GM06990 (cell line): ENCODE measurements around the gene ABCC10.
"Not testable (repeated sequence)": the region's sequence is repeated elsewhere in the genome, so short reads cannot be mapped to it uniquely, and the experiment has no call there.

Experiments
- DNase-seq: peaks from one replicate; pipeline ENCODE4 v3.0.0-alpha.2; 2011; ENCODE audit not compliant: insufficient read length; ENCODE audit errors: extremely low read depth
- H3K27me3 ChIP-seq: replicated peaks from 2 replicates; pipeline ENCODE4 v1.6.0; 2011; ENCODE audit warnings: low read length; ENCODE audit not compliant: control insufficient read depth, insufficient read depth
- H3K36me3 ChIP-seq: 2 replicates; pipeline ENCODE4 v1.5.1; 2011; ENCODE audit warnings: low read length; ENCODE audit not compliant: control insufficient read depth, insufficient read depth
- H3K4me3 ChIP-seq: replicated peaks from 2 replicates; pipeline ENCODE4 v1.5.1; 2011; ENCODE audit warnings: low read depth, mild to moderate bottlenecking, control low read depth, low read length
- CTCF ChIP-seq: IDR thresholded peaks from 2 replicates; pipeline ENCODE4 v1.5.1; 2011; ENCODE audit warnings: low read length, control low read depth, mild to moderate bottlenecking, inconsistent platforms; ENCODE audit not compliant: insufficient read depth, poor library complexity, severe bottlenecking

The ABCC10 gene

GRCh38 chr6:43386492-43386891 is 40.8 kb upstream of the ABCC10 start:
- H3K36me3 ChIP-seq = no peaks in the 10 kb centered on the region
- no peaks in the 10 kb centered on the region for H3K27me3 ChIP-seq
- H3K4me3 ChIP-seq = no peak overlapping the region
- DNase-seq = no peak
- TF ChIP-seq CTCF = peak; percentile 14

GRCh38 chr6:43389730-43390295 is 37.5 kb upstream of the ABCC10 start:
- TF ChIP-seq CTCF = no peak
- Histone ChIP-seq H3K4me3 (no peak overlapping the region), H3K36me3 (no peaks in the 10 kb centered on the region), H3K27me3 (no peaks in the 10 kb centered on the region)
- no peak for DNase-seq

DNA sequence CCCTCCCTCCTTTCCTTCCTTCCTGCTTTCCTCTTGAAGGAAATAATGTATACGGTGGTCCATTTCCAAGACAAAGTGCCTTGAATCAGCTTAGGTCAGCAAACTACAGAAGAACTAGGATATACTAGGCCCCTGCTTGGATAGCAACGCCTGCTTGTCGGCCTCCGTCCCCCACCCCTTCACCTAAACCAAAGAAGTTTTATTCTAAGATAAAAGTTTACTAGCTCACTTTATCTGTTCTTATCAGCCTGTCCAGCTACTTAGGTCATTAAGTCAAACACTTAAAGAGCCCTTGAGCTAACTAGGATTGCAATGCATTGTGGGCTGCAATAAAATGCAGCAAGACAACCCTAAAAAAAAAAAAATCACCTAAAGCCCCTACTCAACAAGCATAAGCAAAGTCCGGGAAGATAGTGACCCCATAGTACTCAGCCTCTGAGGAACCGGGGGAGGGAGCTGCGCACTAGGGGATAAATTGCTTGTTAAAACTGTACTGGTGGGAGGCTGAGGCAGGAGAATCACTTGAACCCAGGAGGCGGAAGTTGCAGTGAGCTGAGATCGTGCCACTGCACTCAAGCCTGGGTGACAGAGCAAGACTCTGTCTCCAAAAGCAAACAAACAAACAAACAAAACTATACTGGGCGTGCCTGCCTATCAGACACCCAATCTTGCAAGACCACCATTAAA is 36.4 kb upstream of the ABCC10 start:
- not testable (repeated sequence) for H3K4me3 ChIP-seq, H3K36me3 ChIP-seq, DNase-seq, H3K27me3 ChIP-seq

DNA sequence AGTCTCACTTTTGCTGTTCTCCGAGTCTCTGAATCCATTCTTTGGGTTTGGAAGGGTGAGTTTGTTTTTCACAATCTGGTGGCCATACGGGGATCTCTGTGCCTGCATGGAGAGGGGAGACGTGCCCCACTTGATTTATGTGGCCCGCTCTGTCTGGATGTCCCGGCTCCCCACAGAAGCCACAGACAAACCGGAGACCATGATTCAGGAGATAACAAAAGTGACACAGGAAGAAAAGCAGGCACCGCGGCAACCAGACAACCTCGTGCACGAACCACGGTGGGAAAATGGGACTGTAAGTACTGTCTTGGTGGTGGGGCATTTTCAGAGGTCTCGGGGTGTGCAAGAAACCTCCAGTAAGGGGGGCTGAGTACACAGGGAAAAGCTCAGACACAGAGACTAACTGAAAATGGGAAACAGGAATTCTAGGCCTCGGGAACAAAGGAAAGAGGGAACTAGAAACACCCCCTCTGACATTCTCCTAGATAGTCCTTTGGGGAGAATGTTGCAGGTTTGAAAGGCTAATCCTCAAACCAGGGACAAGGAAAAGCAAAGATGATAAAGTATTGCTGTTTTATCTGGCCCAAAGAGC is 35.8 kb upstream of the ABCC10 start:
- no peak for TF ChIP-seq CTCF

GRCh38 chr6:43393133-43393532 is 34.2 kb upstream of the ABCC10 start:
- not testable (repeated sequence) for DNase-seq, H3K27me3 ChIP-seq, H3K36me3 ChIP-seq, H3K4me3 ChIP-seq

More for the DNA sequence above, 35.8 kb upstream of the ABCC10 start:
- no peak for DNase-seq
- Histone ChIP-seq H3K36me3 (no peaks in the 10 kb centered on the region), H3K4me3 (no peak overlapping the region), H3K27me3 (no peaks in the 10 kb centered on the region)

GRCh38 chr6:43393602-43394001 is 33.7 kb upstream of the ABCC10 start:
- peak overlapping the region; percentile 41 for H3K4me3 ChIP-seq
- no peak for DNase-seq
- no peaks in the 10 kb centered on the region for H3K27me3 ChIP-seq
- TF ChIP-seq CTCF = no peak
- H3K36me3 ChIP-seq = no peaks in the 10 kb centered on the region
